OCI-LY7 (cell line): ENCODE data around the gene TOR1AIP1.

Source experiments
- CTCF ChIP-seq: fragments of 200-600 bp; sonication (generic); conservative IDR thresholded peaks from 2 replicates; pipeline ENCODE4 v1.5.1; 2014; ENCODE audit warnings: mild to moderate bottlenecking, antibody characterized with exemption, low read length, moderate library complexity, mixed read lengths
- EZH2phosphoT487 ChIP-seq: fragments of 200-600 bp; sonication (generic); IDR thresholded peaks from 2 replicates; pipeline ENCODE4 v1.6.1; 2018; ENCODE audit warnings: low read depth, borderline replicate concordance, mild to moderate bottlenecking, mixed run types, antibody characterized with exemption, low read length, moderate library complexity, mixed read lengths

GRCh38 chr1:179937668-179938254 is 55.7 kb downstream of the TOR1AIP1 start:
- TF ChIP-seq CTCF (no peak), EZH2phosphoT487 (no peak)
